HCT116 (cell line): ENCODE data around the gene TIMP3.

ENCODE experiments used
- CTCF ChIP-seq, 3 experiments: fragments of 200-600 bp in 1 of 3; sonication (generic) in 1 of 3; IDR thresholded peaks in 2 of 3; conservative IDR thresholded peaks in 1 of 3; 2 replicates each; pipeline ENCODE4 v1.5.1; 2012 to 2017; ENCODE audit warnings: low read depth in 2 of 3, low read length in 2 of 3, antibody characterized with exemption in 1 of 3, borderline replicate concordance in 1 of 3, control low read depth in 1 of 3, mild to moderate bottlenecking in 1 of 3, mixed read lengths in 1 of 3, mixed run types in 1 of 3, moderate library complexity in 1 of 3; ENCODE audit not compliant: insufficient read depth in 1 of 3
- ELF1 ChIP-seq: IDR thresholded peaks from 2 replicates; pipeline ENCODE4 v1.6.1; 2012; ENCODE audit warnings: low read depth, borderline replicate concordance
- EZH2 ChIP-seq: fragments of 200-600 bp; sonication (generic); IDR thresholded peaks from 2 replicates; pipeline ENCODE4 v1.6.1; 2017; ENCODE audit warnings: antibody characterized with exemption, mixed run types
- TCF7L2 ChIP-seq: IDR thresholded peaks from 2 replicates; pipeline ENCODE4 v1.7.0; 2011; ENCODE audit warnings: borderline replicate concordance, inconsistent platforms; ENCODE audit not compliant: insufficient read depth, insufficient read length; ENCODE audit errors: extremely low read depth

GRCh38 chr22:32786027-32786418 is 15.5 kb upstream of the TIMP3 start:
- no peak for TF ChIP-seq TCF7L2
- no peak for TF ChIP-seq CTCF (IDR thresholded peaks at IDR 0.05 in 2 of 3, conservative IDR thresholded peaks at IDR 0.05 in 1 of 3; ENCODE audit: borderline replicate concordance in 1 of 3, insufficient read depth in 1 of 3, low read depth in 2 of 3, low read length in 2 of 3)
- TF ChIP-seq EZH2: no peak
- no peak for TF ChIP-seq ELF1
